ENCODE data around the gene LTB4R2. TPM values are rescaled to one million over a fixed set of nuclear protein-coding genes. Genes with fewer than 3 reads are reported as not detected.

The LTB4R2 gene
- total and polyA plus RNA-seq, 12 donors = 0.42 to 11.1 (median 3.8) TPM

DNA sequence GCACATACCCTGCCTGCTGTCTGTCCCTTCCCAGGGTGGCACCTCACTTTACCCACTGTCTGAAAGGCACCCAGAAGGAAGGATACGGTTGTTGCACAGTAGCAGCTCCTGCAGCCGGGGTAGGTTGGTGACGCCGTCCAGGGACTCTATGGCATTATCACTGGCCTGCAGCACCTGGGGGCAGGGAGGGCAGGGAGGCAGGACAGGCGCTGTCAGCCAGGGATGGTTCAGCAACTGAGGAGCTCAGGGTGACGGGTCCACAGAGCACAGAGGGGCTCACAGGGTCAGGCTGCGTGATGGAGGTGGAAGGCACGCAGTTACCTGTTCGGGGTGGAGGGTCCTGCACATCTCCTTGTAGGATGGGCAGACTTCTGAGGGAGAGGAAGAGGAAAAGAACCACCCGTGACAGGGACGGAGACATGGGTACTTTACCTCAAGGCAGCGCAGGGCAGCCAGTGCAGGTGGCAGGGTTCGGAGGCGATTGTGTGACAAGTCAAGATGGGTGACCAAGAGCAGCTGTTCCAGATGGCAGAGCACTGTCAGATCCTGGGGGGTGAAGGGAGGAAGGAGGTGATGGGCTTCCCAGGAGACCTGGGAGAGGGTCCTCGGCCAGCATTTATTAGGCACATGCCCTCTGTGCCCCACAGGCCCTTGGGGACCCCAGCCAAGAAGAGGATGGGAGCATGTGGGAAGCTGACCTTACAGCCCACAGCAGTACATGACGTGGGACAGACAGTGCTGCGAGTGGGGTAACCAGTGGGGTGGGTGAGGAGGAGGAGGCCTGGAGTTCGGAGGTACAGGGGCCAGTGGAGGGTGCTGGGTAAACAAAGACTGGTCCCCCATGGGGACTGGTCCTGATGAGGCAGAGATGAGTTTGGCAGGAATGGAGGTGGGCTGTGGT lies 43.3 kb upstream of the LTB4R2 start:
- Histone ChIP-seq H3K36me3 (replicated peaks in 1 of 2) (peaks cover 0 to 20% of the 10 kb centered on the region in 2 donors), H3K27ac (no peak overlapping the region)
- intact Hi-C loops (cut with DNase I) = no loop called here

DNA sequence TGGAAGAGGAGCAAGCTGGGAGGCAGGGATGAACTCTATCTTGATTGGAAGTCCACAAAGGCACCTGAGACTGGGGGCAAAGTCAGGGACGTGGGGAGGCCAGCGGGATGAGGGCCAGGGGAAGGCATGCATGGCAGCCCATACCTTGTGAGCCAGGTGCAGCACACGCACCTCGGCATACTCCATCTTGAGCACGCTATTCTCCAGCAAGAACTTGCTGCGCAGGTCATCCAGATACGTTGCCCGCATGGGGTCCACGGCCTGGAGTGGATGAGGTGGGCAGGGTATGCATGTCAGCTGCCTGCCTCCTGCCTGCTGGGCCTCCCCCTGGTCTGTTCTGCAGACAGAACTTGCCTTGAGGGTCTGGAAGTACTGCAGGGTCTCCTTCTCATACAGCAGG lies 42.4 kb upstream of the LTB4R2 start:
- H3K27ac ChIP-seq = no peak overlapping the region
- WGBS, 4 donors = 89 to 96% (median 95%) methylated on average over 9 of the region's 9 CpGs
- intact Hi-C loops (cut with DNase I) = no loop called here

More for the DNA sequence above, 43.3 kb upstream of the LTB4R2 start:
- no peak overlapping the region for H3K4me3 ChIP-seq
- no peaks in the 10 kb centered on the region for H3K9me3 ChIP-seq (replicated peaks in 1 of 3)
- H3K27me3 ChIP-seq = no peaks in the 10 kb centered on the region
- no peaks in the 10 kb centered on the region for H3K4me1 ChIP-seq (replicated peaks in 1 of 2)
- no peak for DNase-seq
- TF ChIP-seq, protein P1, sequence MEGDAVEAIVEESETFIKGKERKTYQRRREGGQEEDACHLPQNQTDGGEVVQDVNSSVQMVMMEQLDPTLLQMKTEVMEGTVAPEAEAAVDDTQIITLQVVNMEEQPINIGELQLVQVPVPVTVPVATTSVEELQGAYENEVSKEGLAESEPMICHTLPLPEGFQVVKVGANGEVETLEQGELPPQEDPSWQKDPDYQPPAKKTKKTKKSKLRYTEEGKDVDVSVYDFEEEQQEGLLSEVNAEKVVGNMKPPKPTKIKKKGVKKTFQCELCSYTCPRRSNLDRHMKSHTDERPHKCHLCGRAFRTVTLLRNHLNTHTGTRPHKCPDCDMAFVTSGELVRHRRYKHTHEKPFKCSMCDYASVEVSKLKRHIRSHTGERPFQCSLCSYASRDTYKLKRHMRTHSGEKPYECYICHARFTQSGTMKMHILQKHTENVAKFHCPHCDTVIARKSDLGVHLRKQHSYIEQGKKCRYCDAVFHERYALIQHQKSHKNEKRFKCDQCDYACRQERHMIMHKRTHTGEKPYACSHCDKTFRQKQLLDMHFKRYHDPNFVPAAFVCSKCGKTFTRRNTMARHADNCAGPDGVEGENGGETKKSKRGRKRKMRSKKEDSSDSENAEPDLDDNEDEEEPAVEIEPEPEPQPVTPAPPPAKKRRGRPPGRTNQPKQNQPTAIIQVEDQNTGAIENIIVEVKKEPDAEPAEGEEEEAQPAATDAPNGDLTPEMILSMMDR (IDR thresholded peaks at IDR 0.05) = no peak
- no peak for TF ChIP-seq POLR2A (IDR thresholded peaks at IDR 0.05)
- 82 to 91% (median 89%) methylated on average over 14 to 18 of the region's 18 CpGs for WGBS, 4 donors

DNA sequence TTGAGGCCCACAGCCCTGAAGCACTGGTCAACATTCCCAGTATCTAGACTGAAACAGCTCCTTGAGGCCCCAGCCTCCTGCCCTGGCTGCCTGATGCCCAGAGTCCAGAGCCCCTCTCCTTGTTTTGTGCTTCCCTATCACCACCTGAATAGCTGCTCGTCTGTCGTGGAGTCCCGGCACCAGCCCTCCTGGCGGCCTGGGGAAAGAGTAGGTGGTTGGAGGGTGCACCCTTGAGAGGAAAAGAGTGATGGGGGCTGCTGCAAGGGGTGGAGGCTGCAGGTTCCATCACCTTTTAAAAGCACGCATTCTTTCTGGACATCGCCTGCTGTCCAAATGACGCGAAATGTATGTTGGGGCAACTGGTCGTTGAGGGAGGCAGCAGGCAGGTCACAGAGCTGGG lies 41.7 kb upstream of the LTB4R2 start:
- 89 to 94% (median 93%) methylated on average over 9 of the region's 9 CpGs for WGBS, 4 donors
- TF ChIP-seq POLR2A (IDR thresholded peaks at IDR 0.05) = no peak
- TF ChIP-seq, protein P1 (IDR thresholded peaks at IDR 0.05) = no peak
- H3K4me1 ChIP-seq (replicated peaks in 1 of 2) = peaks cover 5 to 15% of the 10 kb centered on the region in 2 donors
- H3K36me3 ChIP-seq (replicated peaks in 1 of 2) = peaks cover 0 to 20% of the 10 kb centered on the region in 2 donors
- no peaks in the 10 kb centered on the region for H3K9me3 ChIP-seq (replicated peaks in 1 of 3)
- H3K4me3 ChIP-seq = no peak overlapping the region
- H3K27me3 ChIP-seq = no peaks in the 10 kb centered on the region
- intact Hi-C loops (cut with DNase I) = no loop called here
- no peak for DNase-seq
- H3K27ac ChIP-seq = no peak overlapping the region

More for the DNA sequence above, 42.4 kb upstream of the LTB4R2 start:
- no peak for TF ChIP-seq POLR2A (IDR thresholded peaks at IDR 0.05)
- TF ChIP-seq, protein P1 (IDR thresholded peaks at IDR 0.05) = no peak
- no peak for DNase-seq
- no peak overlapping the region for H3K4me3 ChIP-seq
- H3K36me3 ChIP-seq (replicated peaks in 1 of 2) = peaks cover 0 to 20% of the 10 kb centered on the region in 2 donors
- no peaks in the 10 kb centered on the region for H3K9me3 ChIP-seq (replicated peaks in 1 of 3)
- H3K4me1 ChIP-seq (replicated peaks in 1 of 2) = peaks cover 5 to 8% of the 10 kb centered on the region in 2 donors
- no peaks in the 10 kb centered on the region for H3K27me3 ChIP-seq

DNA sequence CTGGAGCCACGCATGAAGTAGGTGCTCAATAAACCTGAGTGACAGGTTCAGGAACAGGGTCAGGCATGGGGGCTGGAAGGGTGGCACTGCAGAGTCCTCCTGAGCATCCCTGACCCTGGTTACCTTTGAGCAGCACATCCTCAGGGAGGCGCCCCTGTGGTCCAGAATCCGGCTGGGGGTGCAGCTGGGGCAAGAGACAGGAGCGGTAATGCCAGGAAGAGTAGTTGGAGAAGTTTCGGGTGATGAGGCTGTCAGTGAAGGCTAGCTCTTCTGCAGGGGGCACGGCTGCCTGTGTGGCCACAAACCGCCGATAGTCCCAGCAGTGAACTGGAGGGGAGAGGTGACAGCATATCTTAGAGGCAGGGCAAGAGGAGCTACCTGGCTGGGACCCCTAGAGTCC lies 40.6 kb upstream of the LTB4R2 start:
- DNase-seq = no peak
- peaks cover 0 to 20% of the 10 kb centered on the region in 2 donors for H3K36me3 ChIP-seq (replicated peaks in 1 of 2)

More for the DNA sequence above, 40.6 kb upstream of the LTB4R2 start:
- H3K4me1 ChIP-seq (replicated peaks in 1 of 2) = peaks cover 5 to 22% of the 10 kb centered on the region in 2 donors
- no peak overlapping the region for H3K4me3 ChIP-seq
- no peaks in the 10 kb centered on the region for H3K27me3 ChIP-seq
- intact Hi-C loops (cut with DNase I) = no loop called here
- H3K9me3 ChIP-seq (replicated peaks in 1 of 3) = no peaks in the 10 kb centered on the region
- H3K27ac ChIP-seq = no peak overlapping the region
- 89 to 96% (median 95%) methylated on average over 8 of the region's 8 CpGs for WGBS, 4 donors
- TF ChIP-seq, protein P1 (IDR thresholded peaks at IDR 0.05) = no peak
- TF ChIP-seq POLR2A (IDR thresholded peaks at IDR 0.05) = no peak

Measured in adrenal gland (tissue), 12 donors.